WTC11 (cell line): ENCODE measurements around the gene PTPRT. TPM values are rescaled to one million over a fixed set of nuclear protein-coding genes. Genes with fewer than 3 reads are reported as not detected.

ENCODE experiments used
- ATAC-seq: fragments of 200-7000 bp; cut with Tn5 transposase; 2 replicates; pipeline ENCODE4 v1.10.0; 2021; ENCODE audit warnings: mild to moderate bottlenecking, moderate library complexity
- CTCF ChIA-PET: fragments of 300-600 bp; sonication (Branson Sonifier 250); formaldehyde crosslinking; loops from one replicate; lab custom pipeline; 2021; ENCODE audit warnings: antibody characterized with exemption; lab: Charles Lee
- POLR2A ChIA-PET: fragments of 350-600 bp; sonication (Branson Sonifier 250); formaldehyde crosslinking; loops from one replicate; lab custom pipeline; 2021; ENCODE audit warnings: antibody characterized with exemption; lab: Charles Lee
- DNase-seq: peaks from one replicate; pipeline ENCODE4 v3.0.0; 2021; ENCODE audit warnings: low spot score
- H3K27ac Mint-ChIP-seq: 2 replicates; pipeline ENCODE4 v1.8.0; 2021; ENCODE audit warnings: mixed read lengths
- H3K27me3 Mint-ChIP-seq: 2 replicates; pipeline ENCODE4 v1.8.0; 2021; ENCODE audit warnings: low read depth, mild to moderate bottlenecking, moderate library complexity, mixed read lengths
- H3K36me3 Mint-ChIP-seq: 2 replicates; pipeline ENCODE4 v1.8.0; 2021; ENCODE audit warnings: mixed read lengths
- H3K4me1 Mint-ChIP-seq: 2 replicates; pipeline ENCODE4 v1.8.0; 2022; ENCODE audit warnings: mixed read lengths
- H3K4me3 Mint-ChIP-seq: 2 replicates; pipeline ENCODE4 v1.8.0; 2021; ENCODE audit warnings: mild to moderate bottlenecking, moderate library complexity, mixed read lengths
- H3K9me3 Mint-ChIP-seq: 2 replicates; pipeline ENCODE4 v1.8.0; 2021; ENCODE audit warnings: mixed read lengths
- ATF1 ChIP-seq: sonication (generic); formaldehyde crosslinking; IDR thresholded peaks from 2 replicates; pipeline ENCODE4 v1.8.1; 2023; ENCODE audit warnings: mild to moderate bottlenecking, moderate library complexity, missing genetic modification reagents
- E2F1 ChIP-seq: sonication (generic); formaldehyde crosslinking; IDR thresholded peaks from 2 replicates; pipeline ENCODE4 v1.8.0; 2022; ENCODE audit warnings: mild to moderate bottlenecking, missing genetic modification reagents
- ETV6 ChIP-seq: sonication (generic); formaldehyde crosslinking; IDR thresholded peaks from 2 replicates; pipeline ENCODE4 v1.8.1; 2022; ENCODE audit warnings: mild to moderate bottlenecking, missing genetic modification reagents
- FOXK1 ChIP-seq: sonication (generic); formaldehyde crosslinking; IDR thresholded peaks from 2 replicates; pipeline ENCODE4 v1.8.0; 2022; ENCODE audit warnings: mild to moderate bottlenecking, moderate library complexity, missing genetic modification reagents
- FOXP4 ChIP-seq: sonication (generic); formaldehyde crosslinking; IDR thresholded peaks from 2 replicates; pipeline ENCODE4 v1.8.0; 2022; ENCODE audit warnings: mild to moderate bottlenecking, missing genetic modification reagents
- GRHL2 ChIP-seq: fragments of 250-450 bp; sonication (Bioruptor Pico); IDR thresholded peaks from 2 replicates; pipeline ENCODE4 v1.8.0; 2022; ENCODE audit warnings: mild to moderate bottlenecking, moderate library complexity; ENCODE audit not compliant: insufficient replicate concordance, severe bottlenecking
- HMGA2 ChIP-seq: fragments of 250-450 bp; sonication (Bioruptor Pico); IDR thresholded peaks from 2 replicates; pipeline ENCODE4 v1.4.0; 2021; ENCODE audit warnings: mild to moderate bottlenecking, moderate library complexity
- HMGXB4 ChIP-seq: sonication (generic); formaldehyde crosslinking; IDR thresholded peaks from 2 replicates; pipeline ENCODE4 v1.8.1; 2023; ENCODE audit warnings: mild to moderate bottlenecking, moderate library complexity, missing genetic modification reagents
- IRF2 ChIP-seq: sonication (generic); formaldehyde crosslinking; IDR thresholded peaks from 2 replicates; pipeline ENCODE4 v1.8.0; 2022; ENCODE audit warnings: low read depth, missing genetic modification reagents, borderline replicate concordance
- KAT7 ChIP-seq: sonication (generic); formaldehyde crosslinking; IDR thresholded peaks from 2 replicates; pipeline ENCODE4 v1.8.1; 2023; ENCODE audit warnings: missing genetic modification reagents, mild to moderate bottlenecking, borderline replicate concordance
- MLX ChIP-seq: sonication (generic); formaldehyde crosslinking; IDR thresholded peaks from 2 replicates; pipeline ENCODE4 v1.8.1; 2023; ENCODE audit warnings: mild to moderate bottlenecking, missing genetic modification reagents, moderate library complexity
- MYBL2 ChIP-seq: sonication (generic); formaldehyde crosslinking; IDR thresholded peaks from 2 replicates; pipeline ENCODE4 v1.8.1; 2023; ENCODE audit warnings: mild to moderate bottlenecking, moderate library complexity, missing genetic modification reagents
- NFYB ChIP-seq: sonication (generic); formaldehyde crosslinking; conservative IDR thresholded peaks from 2 replicates; pipeline ENCODE4 v1.8.0; 2022; ENCODE audit warnings: low read depth, missing genetic modification reagents
- NR2C2 ChIP-seq: sonication (generic); formaldehyde crosslinking; IDR thresholded peaks from 2 replicates; pipeline ENCODE4 v1.8.0; 2022; ENCODE audit warnings: mild to moderate bottlenecking, missing genetic modification reagents
- PREB ChIP-seq: sonication (generic); formaldehyde crosslinking; IDR thresholded peaks from 2 replicates; pipeline ENCODE4 v1.8.1; 2022; ENCODE audit warnings: mild to moderate bottlenecking, missing genetic modification reagents, moderate library complexity, borderline replicate concordance
- SP1 ChIP-seq: sonication (generic); formaldehyde crosslinking; conservative IDR thresholded peaks from 2 replicates; pipeline ENCODE4 v1.8.1; 2022; ENCODE audit warnings: missing genetic modification reagents
- TCF7 ChIP-seq: sonication (generic); formaldehyde crosslinking; IDR thresholded peaks from 2 replicates; pipeline ENCODE4 v1.8.0; 2022; ENCODE audit warnings: mild to moderate bottlenecking, low read depth, missing genetic modification reagents, moderate library complexity
- USF2 ChIP-seq: sonication (generic); formaldehyde crosslinking; IDR thresholded peaks from 2 replicates; pipeline ENCODE4 v1.8.1; 2023; ENCODE audit warnings: mild to moderate bottlenecking, missing genetic modification reagents, moderate library complexity
- ZNF232 ChIP-seq: sonication (generic); formaldehyde crosslinking; IDR thresholded peaks from 2 replicates; pipeline ENCODE4 v1.8.0; 2022; ENCODE audit warnings: mild to moderate bottlenecking, missing genetic modification reagents
- ZNF281 ChIP-seq: sonication (generic); formaldehyde crosslinking; IDR thresholded peaks from 2 replicates; pipeline ENCODE4 v1.8.0; 2023; ENCODE audit warnings: mild to moderate bottlenecking, missing genetic modification reagents
- ZSCAN18 ChIP-seq: fragments of 250-450 bp; sonication (Bioruptor Pico); IDR thresholded peaks from 2 replicates; pipeline ENCODE4 v2.1.2; 2022; ENCODE audit warnings: mild to moderate bottlenecking, moderate library complexity
- total RNA-seq: library from RNA; stranded (reverse); gene quantifications from 3 replicates; pipeline ENCODE4 v1.2.3, GENCODE V29; 2021

PTPRT gene
- total RNA-seq, 1 experiment from 2014 or later, result 1.1 TPM

- Mint-ChIP-seq H3K9me3 (peaks cover 11% of the 10 kb centered on the region), H3K4me3 (no peak overlapping the region), H3K27ac (no peak overlapping the region), H3K36me3 (no peaks in the 10 kb centered on the region), H3K4me1 (peaks cover 14% of the 10 kb centered on the region), H3K27me3 (peaks cover 22% of the 10 kb centered on the region)
- TF ChIP-seq E2F1, result no peak
- no peak for TF ChIP-seq MLX (CRISPR knock-in tag)
- TF ChIP-seq FOXK1 (CRISPR knock-in tag), result no peak
- DNase-seq (no peak), ATAC-seq (no peak)
- CTCF ChIA-PET, result no interaction called here
- POLR2A ChIA-PET, result no interaction called here
Observed at GRCh38 chr20:43235998-43236397, 46.3 kb upstream of the PTPRT start.

- Mint-ChIP-seq H3K36me3 (no peaks in the 10 kb centered on the region), H3K4me3 (no peak overlapping the region), H3K27ac (no peak overlapping the region), H3K9me3 (peaks cover 6% of the 10 kb centered on the region), H3K27me3 (peaks cover 7% of the 10 kb centered on the region; the same call in 1 of the 2 replicates), H3K4me1 (peaks cover 10% of the 10 kb centered on the region; the same call in 1 of the 2 replicates)
- TF ChIP-seq ETV6 (CRISPR knock-in tag), result no peak
- no peak for TF ChIP-seq GRHL2 (CRISPR knock-in tag)
- TF ChIP-seq NFYB (CRISPR knock-in tag), result no peak
- TF ChIP-seq SP1, result no peak
- TF ChIP-seq PREB (CRISPR knock-in tag), result no peak
- TF ChIP-seq TCF7 (CRISPR knock-in tag), result no peak
- TF ChIP-seq FOXP4 (CRISPR knock-in tag), result no peak
- TF ChIP-seq HMGA2 (CRISPR knock-in tag), result no peak
- TF ChIP-seq NR2C2 (CRISPR knock-in tag), result no peak
- no peak for TF ChIP-seq ZNF232 (CRISPR knock-in tag)
- no peak for TF ChIP-seq ATF1 (CRISPR knock-in tag)
- TF ChIP-seq MYBL2 (CRISPR knock-in tag), result no peak
- TF ChIP-seq HMGXB4, result no peak
- no peak for TF ChIP-seq USF2 (CRISPR knock-in tag)
- TF ChIP-seq ZNF281 (CRISPR knock-in tag), result no peak
- TF ChIP-seq KAT7 (CRISPR knock-in tag), result no peak
- no peak for TF ChIP-seq ZSCAN18 (CRISPR knock-in tag)
- TF ChIP-seq IRF2 (CRISPR knock-in tag), result no peak
- POLR2A ChIA-PET, result no interaction called here
- ATAC-seq (no peak), DNase-seq (no peak)
- CTCF ChIA-PET, result interaction anchor here (0.6 to 1.6 kb wide), 2 partner anchors 11 to 98 kb away, joined by 3 to 5 read pairs; no protein-coding TSS in a partner anchor
Observed at GRCh38 chr20:43231829-43232228, 42.1 kb upstream of the PTPRT start.
